Ovary (tissue), 3 donors: ENCODE results near the gene LPIN2.

Source experiments
- CTCF ChIP-seq, 3 donors: fragments of 450-650 bp in 2 of 3; fragments of 200-600 bp in 1 of 3; IDR thresholded peaks; one replicate each; pipeline versions ENCODE4 v1.5.1 to v1.8.0; 2016 to 2022; ENCODE audit warnings: antibody characterized with exemption in 3 of 3, mild to moderate bottlenecking in 1 of 3
- EP300 ChIP-seq: sonication (generic); formaldehyde crosslinking; IDR thresholded peaks from one replicate; pipeline ENCODE4 v1.6.1; 2017; ENCODE audit warnings: antibody characterized with exemption
- POLR2A ChIP-seq: fragments of 450-650 bp; IDR thresholded peaks from one replicate; pipeline ENCODE4 v1.6.1; 2017; ENCODE audit warnings: antibody characterized with exemption, mild to moderate bottlenecking, moderate library complexity
- donor health status: DM: no; HTN: no; CAD: no.

- TF ChIP-seq CTCF (IDR thresholded peaks at IDR 0.05) (no peak), EP300 (no peak), POLR2A (no peak)
Measured at GRCh38 chr18:2974731-2975130, 38.2 kb downstream of the LPIN2 start.
